AG08395 (cell line): ENCODE measurements around the gene KBTBD2.
"Not testable (repeated sequence)": the region's sequence is repeated elsewhere in the genome, so short reads cannot be mapped to it uniquely, and the experiment has no call there.

Experiments
- DNase-seq: peaks from one replicate; pipeline ENCODE4 v3.0.0; 2012; ENCODE audit warnings: mixed read lengths, low spot score

Gene KBTBD2

DNA sequence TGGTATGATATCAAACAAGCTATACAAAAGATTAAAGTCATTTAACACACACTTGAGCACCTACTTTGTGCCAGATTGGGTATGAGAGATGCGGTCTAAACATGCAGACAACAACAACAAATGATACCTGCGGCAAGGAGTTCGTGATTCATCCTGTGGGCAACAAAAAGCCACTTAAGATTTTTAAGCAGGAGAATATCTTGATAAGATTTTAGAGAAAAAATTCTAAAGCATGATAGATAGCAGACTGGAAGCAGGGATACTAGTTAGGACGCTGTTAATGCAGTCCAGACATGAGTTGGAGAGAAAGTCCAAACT, 1.6 kb upstream of the KBTBD2 start:
- DNase-seq = no peak

DNA sequence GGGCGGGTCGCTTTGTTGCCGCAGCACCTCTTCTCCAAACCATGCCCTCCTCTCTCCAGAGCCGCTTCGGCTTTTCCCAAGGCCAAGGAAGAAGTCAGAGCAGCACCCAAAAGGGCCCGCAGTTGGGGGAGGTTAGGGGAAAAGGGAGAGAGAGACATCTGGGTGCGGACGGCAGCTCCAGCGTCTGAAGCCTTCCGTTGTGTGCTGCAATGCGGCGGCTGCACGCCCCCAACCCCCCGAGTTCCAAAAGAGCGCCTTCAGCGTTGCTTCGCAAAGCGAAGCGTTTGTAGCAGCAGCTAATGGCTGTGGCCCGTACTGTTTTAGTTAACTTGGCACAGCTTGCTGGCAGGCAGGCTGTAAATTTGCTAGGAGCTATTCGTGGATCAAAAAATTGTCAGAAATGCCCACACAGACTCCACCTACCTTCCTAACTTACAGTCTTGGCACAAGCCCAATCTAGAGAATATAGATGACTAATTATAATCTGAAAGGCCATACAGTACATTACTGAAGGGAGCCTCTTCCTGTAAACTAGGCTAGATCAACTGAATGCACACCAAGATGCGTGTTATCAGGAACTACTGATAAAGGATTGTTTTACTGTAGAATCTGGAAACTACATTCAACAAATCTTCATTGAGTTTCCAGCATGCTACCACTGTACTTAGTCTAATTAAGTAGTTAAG, 1.1 kb upstream of the KBTBD2 start:
- peak; percentile 12 for DNase-seq

DNA sequence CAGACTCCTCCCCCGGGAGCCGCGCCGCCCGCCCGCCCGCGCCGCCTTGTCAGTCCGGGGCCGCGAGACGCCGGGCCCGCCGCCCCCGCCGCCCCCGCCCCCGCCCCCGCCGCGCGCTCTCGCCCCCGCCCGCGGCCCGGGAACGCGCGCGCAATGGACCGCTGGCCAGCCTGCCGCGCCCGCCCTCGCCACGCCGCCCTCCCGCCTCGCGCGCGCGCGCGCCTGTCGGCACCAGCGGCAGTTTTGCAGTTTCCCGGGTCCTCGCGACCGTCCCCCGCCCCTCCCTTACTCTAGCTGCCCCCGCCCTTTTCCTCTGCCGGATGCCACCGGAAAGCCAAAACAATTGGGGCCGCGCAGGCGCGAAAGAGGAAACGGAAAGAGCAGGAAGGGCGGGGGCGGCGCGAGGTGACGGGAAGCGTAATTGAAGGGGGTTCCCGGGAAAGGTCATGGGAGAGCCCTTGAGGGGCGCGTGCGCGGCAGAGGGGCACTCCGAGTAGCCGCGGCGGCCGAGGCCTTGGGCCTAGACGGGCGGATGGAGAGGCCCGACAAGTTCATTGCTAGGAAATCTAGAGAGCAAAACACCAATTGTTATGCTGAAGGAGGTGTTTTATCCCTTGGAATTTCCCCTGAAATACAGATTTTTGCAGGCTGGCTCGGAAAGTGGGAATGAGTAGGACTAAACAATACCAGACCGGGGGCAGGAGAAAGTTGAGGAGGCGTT, 400 bp upstream of the KBTBD2 start:
- peak; percentile 95 for DNase-seq

DNA sequence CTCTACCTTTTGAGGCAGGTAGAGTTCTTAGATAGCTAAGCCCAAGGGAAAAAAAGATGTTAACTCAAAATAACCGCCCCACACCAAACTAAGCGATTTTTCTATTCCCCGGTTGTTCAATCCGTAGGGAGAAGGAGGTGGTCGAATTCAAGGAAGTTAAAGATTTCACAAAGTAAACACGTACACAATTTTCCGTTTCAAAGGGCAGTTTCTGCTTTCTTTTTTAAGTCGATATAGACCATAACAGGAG, 842 bp downstream of the KBTBD2 start:
- DNase-seq = no peak

DNA sequence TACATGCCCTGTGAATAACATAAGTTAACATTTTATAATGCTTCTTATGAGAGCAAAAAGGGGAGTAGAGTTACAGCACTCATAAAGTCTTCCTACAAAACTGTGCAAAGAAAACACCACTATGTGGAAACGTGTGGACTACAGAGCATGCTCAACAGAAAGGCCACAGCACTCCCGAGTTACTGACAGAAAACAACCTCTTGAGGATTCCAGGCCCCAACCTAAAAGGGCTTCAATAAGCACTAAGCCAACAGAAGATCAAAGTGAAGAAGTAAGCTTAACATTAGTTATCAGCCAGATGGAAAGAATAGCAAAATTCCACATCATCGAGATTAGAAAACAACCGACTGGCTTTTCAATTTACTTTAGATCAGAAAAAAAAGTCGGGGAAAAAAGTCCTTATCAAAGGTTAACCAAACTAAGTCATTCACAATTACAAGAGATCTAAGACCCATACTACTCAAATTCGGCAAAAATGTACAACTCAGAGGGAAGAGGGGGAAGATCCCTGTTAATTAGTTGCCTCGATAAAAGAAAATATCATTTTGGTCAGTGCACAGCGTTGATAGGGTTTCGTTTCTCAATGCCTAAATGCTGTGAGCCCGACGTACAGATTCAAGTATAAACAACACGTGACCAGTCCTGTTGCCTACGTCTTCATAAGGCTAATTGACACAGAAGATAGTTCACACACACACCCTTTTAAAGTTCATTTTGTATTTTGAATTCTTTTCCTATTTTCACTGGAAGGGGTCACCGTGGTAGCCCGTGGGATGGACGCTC, 1.4 kb downstream of the KBTBD2 start:
- DNase-seq = peak; percentile 32

DNA sequence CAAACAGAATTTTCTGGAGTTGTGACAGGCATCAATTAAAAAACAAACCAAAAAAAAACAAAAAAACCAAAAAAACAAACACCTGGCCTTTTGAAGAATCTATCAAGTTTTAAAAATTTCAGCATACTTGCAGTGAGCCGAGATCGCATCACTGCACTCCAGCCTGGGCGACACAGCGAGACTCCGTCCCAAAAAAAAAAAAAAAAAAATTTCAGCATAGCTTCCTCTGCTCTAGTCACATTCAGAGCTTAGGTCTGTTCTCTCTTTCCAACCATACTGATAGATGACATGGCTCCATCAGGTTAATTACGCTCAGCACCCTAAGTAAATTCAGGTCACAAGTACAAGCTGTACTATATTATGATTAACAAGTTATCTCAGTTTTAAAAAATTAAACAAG, 3.1 kb downstream of the KBTBD2 start:
- no peak for DNase-seq

DNA sequence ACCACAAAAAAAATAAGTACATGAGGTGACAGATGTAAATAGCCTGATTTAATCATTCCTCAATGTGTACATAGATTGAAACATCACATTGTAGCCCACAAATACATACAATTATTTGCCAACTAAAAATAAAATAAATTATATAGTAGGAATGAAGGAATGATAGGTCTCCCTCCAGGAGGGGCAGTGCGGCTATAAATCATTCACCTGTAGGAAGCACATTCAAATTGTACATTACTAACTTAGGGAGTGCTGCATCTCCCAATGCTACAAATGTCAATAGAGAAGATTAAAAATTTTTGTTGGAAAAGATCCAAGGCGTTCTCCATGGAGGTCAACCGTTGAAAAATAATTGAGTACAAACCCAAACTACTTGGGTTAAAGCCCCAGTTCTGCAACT, 4.2 kb downstream of the KBTBD2 start:
- DNase-seq = no peak

DNA sequence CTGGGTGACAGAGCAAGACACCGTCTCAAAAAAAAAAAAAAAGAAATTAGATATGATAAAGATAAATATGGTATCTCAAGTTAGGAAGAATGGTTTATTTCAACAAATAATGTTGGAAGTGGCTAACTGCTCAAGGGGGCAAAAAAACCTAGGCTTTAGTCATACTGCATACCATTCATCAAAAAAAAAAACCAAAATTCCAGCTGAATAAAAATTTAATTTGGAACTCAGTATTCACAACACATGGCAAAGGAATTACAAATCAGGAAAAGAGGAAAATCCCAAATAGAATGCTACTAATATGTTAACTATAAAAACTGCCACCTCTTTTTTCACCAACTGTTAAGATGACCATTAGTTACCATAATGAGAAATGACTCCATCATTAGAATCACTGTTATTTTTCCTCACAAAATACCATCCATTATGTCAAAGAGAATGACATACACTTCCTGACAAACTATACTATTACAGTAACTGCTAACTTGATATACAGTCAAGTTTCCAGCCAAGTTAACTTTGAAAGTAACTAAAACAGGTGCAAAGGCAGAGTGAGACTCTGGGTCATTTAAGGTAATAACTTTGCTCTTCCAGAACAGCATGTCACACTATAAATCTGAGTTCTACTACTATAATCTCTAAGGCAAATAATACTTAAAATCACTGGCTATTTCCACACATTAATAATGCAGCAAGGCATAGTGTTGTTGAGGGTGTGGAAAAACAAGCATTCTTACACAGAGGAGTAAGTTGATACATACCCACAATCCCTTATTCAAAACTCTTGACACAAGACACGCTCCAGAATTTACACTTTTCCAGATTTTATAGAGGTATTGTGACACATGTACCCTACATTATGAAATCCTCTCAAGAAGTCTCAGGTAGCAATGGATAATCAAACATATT, 10.2 kb downstream of the KBTBD2 start:
- peak; percentile 24 for DNase-seq

DNA sequence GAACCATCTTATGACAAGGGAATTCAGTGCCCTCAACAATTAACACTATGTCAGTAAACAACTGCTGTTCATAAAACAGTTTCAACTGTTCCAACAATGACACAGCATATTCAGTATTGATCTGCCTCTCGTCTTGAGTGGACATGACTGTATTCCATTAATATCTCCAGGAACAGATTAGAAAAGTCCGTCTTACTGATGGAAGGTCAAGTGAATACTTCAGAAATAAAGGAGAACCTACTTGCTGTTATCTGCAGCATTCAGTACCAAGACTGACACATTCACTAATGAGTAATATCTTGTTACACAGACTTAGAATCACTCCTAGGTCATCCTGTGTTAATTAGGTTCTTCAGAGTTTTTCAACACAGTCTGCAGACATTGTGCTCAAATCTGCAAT, 12.1 kb downstream of the KBTBD2 start:
- peak; percentile 5 for DNase-seq

DNA sequence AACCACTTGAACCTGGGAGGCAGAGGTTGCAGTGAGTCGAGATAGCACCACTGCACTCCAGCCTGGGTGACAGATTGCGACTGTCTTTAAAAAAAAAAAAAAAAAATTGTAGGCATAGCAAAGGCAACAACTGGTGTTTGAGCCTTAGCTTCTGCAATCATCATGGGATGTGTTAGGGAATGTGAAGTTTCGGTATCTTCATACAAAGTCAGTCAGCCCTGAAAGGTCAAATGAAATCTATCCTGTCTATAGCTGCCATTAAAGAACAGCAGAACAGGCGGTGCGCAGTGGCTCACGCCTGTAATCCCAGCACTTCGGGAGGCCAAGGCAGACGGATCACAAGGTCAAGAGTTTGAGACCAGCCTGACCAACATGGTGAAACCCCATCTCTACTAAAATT, 13.5 kb downstream of the KBTBD2 start:
- DNase-seq = not testable (repeated sequence)

DNA sequence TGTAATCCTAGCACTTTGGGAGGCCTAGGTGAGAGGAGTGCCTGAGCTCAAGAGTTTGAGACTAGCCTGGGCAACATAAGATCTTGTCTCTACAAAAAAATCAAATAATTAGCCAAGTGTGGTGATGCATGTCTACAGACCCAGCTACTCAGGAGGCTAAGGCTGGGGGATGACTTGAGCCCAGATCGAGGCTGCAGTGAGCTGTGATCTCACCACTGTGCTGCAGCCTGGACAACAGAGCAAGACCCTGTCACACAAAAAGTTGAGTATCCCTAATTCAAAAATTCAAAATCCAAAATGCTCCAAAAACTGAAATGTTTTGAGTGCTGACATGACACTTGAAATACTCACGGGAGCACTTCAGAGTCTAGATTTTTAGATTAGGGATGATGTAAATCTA, 19.1 kb downstream of the KBTBD2 start:
- no peak for DNase-seq

DNA sequence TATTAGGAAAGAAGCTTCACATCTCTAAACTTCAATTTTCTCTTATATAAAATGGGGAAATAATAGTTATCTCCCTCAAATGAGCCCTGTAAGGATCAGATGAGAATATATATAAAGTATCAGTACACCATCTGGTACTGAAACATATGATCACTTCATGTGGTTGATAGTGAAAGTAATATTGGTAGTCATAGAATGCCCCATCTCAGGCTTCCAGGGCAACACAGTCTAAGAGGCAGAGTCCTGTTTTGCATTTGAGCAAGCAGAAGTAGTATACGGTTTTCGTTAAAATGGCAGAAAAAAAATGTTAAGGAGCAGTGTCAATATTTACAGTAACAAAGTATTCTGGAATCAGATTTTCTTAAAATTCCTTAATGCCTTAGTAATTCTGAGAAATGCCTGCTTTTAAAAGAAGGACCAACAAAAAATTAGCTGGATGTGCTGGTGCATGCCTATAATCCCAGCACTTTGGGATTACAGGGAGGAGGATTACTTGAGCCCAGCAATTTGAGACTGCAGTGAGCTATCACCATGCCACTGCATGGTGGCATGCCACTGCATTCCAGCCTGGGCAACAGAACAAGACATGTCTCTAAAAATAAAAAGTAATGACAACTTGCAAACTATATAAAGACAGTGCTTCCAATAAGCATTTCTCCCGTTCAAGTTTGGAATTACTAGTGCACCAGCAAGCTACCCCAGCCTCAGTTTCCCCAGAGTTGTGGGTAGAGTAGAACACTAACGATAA, 19.8 kb downstream of the KBTBD2 start:
- no peak for DNase-seq

DNA sequence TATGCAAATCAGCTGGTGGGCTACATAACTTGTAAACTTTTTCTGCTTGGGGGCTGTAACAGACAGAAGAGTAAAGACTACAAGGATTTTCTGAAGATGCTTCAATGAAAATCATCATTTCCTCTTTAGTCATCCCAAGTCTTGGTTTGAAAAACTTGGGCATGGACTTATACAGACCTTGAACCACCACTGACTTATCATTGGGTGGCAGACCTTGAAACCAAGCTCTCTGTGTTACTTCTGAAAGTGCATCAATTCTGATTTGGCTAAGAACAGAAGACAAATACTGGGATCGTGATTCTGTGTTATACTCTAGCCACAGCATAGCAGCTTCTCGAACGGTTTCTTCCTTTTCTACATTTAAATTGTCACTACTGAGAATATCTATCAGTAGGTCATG, 21.3 kb downstream of the KBTBD2 start:
- no peak for DNase-seq

DNA sequence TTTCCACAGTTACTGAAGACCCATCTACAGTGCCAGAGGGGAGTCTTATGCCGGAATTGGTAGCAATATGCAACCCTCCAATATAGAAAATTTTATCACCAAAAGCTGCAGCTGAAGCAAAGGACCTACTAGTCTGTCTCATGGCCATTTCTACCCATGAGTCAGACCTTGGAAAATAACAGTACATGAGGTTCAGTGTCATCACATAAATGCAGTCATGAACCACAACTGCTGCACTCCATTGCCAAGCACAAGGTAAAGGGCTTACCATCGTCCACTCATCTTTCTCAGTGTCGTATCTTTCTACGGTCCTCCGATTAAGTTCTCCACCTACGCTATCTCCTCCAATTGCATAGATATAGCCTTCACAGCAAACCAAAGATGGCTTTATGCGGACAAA, 21.8 kb downstream of the KBTBD2 start:
- DNase-seq = no peak

DNA sequence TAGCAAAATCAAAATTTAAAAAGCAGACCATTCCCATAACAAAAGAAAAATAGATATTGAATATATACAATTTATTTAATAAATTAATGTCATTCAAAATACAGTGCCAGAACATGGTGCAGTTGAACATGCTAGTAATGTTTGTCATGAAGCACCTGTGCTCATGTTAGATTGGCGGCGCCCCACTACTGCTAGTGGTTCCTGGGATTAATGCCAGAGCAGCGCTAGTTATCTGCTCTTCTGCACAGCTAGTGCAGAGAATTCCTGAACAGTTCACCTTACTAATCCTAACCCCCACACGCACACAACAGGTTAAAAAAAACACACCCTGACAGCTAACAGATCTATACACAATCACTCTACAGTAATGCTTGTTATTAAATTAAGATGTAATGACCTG, 23.4 kb downstream of the KBTBD2 start:
- DNase-seq = no peak

DNA sequence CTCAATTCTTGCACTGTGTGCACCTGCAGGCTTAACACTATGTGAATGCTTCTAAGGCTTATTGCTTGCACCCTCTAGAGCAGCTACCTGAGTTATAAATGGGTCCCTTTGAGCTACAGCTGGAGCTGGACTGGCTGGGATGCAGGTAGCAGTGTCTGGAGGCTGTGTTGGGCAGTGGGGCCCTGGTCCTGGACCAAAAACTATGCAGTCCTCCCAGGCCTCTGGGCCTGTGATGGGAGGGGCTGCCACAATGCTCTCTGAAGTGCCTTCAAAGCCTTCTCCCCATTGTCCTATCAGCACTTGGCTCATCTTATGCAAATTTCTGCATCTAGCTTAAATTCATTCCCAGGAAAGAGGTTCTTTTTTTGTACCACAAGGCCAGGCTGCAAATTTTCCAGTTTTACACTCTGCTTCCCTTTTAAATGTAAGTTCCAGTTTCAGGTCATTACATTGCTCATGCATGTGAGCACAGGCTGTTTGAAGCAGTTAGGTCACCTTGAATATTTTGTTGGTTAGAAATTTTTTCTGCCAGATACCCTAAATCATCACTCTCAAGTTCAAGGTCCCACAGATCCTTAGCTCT, 26.0 kb downstream of the KBTBD2 start:
- DNase-seq = no peak

DNA sequence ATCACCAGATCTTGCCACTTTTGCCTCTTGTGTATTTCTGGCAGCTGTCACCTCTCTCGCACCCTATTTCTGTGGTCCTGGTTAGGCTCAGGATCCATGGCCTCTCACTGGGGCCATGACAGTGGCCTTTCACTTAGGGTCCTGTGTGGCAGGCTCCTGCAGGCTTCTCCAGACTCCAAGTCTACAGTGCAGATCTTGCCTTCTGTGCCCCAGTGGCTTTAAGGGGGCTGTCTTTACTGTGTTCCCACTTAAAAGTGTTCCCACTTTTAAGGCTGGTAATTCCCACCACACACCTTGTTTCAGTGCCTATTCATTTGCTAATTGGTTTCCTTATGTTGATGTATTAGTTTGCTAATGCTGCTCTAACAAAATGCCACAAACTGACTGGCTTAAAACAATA, 27.7 kb downstream of the KBTBD2 start:
- DNase-seq = not testable (repeated sequence)

DNA sequence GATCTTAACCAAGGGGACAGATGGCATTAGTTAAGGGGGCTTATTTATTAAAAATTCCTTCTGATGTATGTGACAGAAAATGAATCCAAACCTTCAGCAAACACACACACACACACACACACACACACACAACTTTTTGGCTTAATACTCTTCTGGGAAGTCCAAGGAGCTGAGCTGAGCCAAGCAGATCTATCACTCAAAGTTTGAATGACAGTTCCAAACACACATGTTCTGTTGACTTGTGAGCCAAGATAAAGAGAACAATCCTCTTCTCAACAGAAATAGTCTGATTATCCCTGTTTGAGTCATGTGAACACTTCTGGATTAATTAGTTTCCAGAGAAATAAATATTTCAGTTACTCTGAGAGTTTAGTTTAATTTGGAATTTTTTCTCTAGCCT, 31.5 kb downstream of the KBTBD2 start:
- DNase-seq = no peak

DNA sequence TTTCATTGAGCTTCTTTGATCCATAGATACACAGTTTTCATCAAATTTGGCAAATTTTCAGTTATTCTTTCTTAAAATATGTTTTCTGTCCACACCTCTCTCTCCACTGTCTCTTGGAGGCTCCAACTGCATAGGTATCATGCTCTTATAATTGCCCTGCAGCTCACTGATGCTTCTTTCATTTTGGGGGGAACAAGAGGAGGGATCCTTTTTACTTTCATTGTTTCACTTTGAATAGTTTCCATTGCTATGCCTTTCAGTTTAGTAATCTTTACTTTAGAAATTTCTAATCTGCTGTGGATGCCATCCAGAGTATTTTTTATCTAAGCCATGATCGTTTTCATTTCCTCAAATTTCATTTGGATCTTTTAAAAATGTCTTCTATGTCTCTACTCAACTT, 32.9 kb downstream of the KBTBD2 start:
- no peak for DNase-seq

DNA sequence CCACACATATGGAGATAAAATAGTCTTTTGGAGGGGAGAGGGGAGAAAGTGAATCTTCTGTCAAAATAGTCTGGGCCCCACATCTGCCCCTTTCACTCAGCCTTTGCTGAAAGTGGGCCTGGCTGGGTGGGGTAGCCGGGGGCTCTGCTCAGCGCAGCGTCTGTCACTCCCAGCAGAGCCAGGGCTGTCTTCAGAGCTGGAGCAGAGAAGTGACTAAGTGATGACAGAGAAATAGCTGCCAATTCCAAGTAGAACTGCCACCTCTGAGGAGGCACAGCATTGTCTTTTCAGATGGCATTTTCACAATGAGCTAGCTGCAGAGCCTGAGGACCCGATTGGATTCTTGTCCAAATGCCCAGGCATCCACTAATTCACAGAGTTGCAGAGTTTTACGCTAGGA, 34.5 kb downstream of the KBTBD2 start:
- not testable (repeated sequence) for DNase-seq
